Skeletal muscle tissue (tissue), 4 donors: ENCODE data around the gene GNB3. TPM values are rescaled to one million over a fixed set of nuclear protein-coding genes. Genes with fewer than 3 reads are reported as not detected.

Source experiments
- H3K27ac ChIP-seq: one replicate; pipeline ENCODE4 v1.7.0; 2013; ENCODE audit warnings: mild to moderate bottlenecking, low read depth, low read length, inconsistent platforms
- H3K27me3 ChIP-seq, 3 donors: one replicate each; pipeline ENCODE4 v1.7.0; 2013; ENCODE audit warnings: low read length in 3 of 3; ENCODE audit not compliant: control insufficient read depth in 3 of 3, insufficient read depth in 3 of 3
- H3K36me3 ChIP-seq, 3 donors: one replicate each; pipeline ENCODE4 v1.7.0; 2013; ENCODE audit warnings: low read length in 3 of 3; ENCODE audit not compliant: control insufficient read depth in 3 of 3, insufficient read depth in 3 of 3
- H3K4me1 ChIP-seq, 3 donors: one replicate each; pipeline ENCODE4 v1.7.0; 2013; ENCODE audit warnings: low read length in 3 of 3, mild to moderate bottlenecking in 3 of 3; ENCODE audit not compliant: control insufficient read depth in 3 of 3, insufficient read depth in 3 of 3
- H3K4me3 ChIP-seq, 3 donors: one replicate each; pipeline ENCODE4 v1.7.0; 2013; ENCODE audit warnings: low read length in 3 of 3
- H3K9ac ChIP-seq, 3 donors: one replicate each; pipeline ENCODE4 v1.7.0; 2013; ENCODE audit warnings: low read length in 3 of 3, mild to moderate bottlenecking in 3 of 3, moderate library complexity in 2 of 3, low read depth in 1 of 3
- H3K9me3 ChIP-seq, 3 donors: one replicate each; pipeline ENCODE4 v1.7.0; 2013; ENCODE audit warnings: low read length in 3 of 3; ENCODE audit not compliant: control insufficient read depth in 3 of 3
- total RNA-seq: library from RNA; depleted of rRNA; stranded (reverse); fragments of >200 nt; gene quantifications from one replicate; pipeline ENCODE4 v1.2.3, GENCODE V29; 2014
- donor health status: Osteomylitis.

GNB3 gene
- total RNA-seq, 1 donor from 2014 or later, result 3.7 TPM

- Histone ChIP-seq H3K27ac (no peak overlapping the region), H3K36me3 (peaks cover 0 to 6% (median 2%) of the 10 kb centered on the region in 3 donors)
Observed at GRCh38 chr12:6836851-6837250, 3.9 kb upstream of the GNB3 start.

GRCh38 chr12:6837370-6838060, 3.2 kb upstream of the GNB3 start:
- peaks cover 0 to 6% (median 2%) of the 10 kb centered on the region in 3 donors for H3K36me3 ChIP-seq
- H3K4me3 ChIP-seq, result no peak overlapping the region
- no peaks in the 10 kb centered on the region for H3K9me3 ChIP-seq
- H3K4me1 ChIP-seq, result peaks cover 0 to 5% (median 4%) of the 10 kb centered on the region in 3 donors
- H3K27ac ChIP-seq, result no peak overlapping the region
- no peak overlapping the region for H3K9ac ChIP-seq
- H3K27me3 ChIP-seq, result no peaks in the 10 kb centered on the region

More at GRCh38 chr12:6836851-6837250, 3.9 kb upstream of the GNB3 start:
- no peak overlapping the region for H3K9ac ChIP-seq
- H3K4me1 ChIP-seq, result peaks cover 0 to 5% (median 4%) of the 10 kb centered on the region in 3 donors
- H3K9me3 ChIP-seq, result no peaks in the 10 kb centered on the region
- no peak overlapping the region for H3K4me3 ChIP-seq
- no peaks in the 10 kb centered on the region for H3K27me3 ChIP-seq

- peaks cover 0 to 5% (median under 1%) of the 10 kb centered on the region in 3 donors for H3K4me1 ChIP-seq
- H3K36me3 ChIP-seq, result peaks cover 0 to 5% (median 3%) of the 10 kb centered on the region in 3 donors
- no peak overlapping the region for H3K4me3 ChIP-seq
- H3K27me3 ChIP-seq, result no peaks in the 10 kb centered on the region
- no peaks in the 10 kb centered on the region for H3K9me3 ChIP-seq
- H3K27ac ChIP-seq, result no peak overlapping the region
- no peak overlapping the region for H3K9ac ChIP-seq
Observed at GRCh38 chr12:6838854-6839253, 1.9 kb upstream of the GNB3 start.

- peaks cover 0 to 5% (median 0%) of the 10 kb centered on the region in 3 donors for H3K4me1 ChIP-seq
- H3K4me3 ChIP-seq, result no peak overlapping the region
- H3K9me3 ChIP-seq, result no peaks in the 10 kb centered on the region
- H3K9ac ChIP-seq, result no peak overlapping the region
- H3K27ac ChIP-seq, result no peak overlapping the region
- H3K36me3 ChIP-seq, result peaks cover 0 to 5% (median 3%) of the 10 kb centered on the region in 3 donors
- no peaks in the 10 kb centered on the region for H3K27me3 ChIP-seq
Observed at GRCh38 chr12:6839482-6840201, 1.1 kb upstream of the GNB3 start.

GRCh38 chr12:6840330-6840729, 395 bp upstream of the GNB3 start:
- no peaks in the 10 kb centered on the region for H3K27me3 ChIP-seq
- H3K27ac ChIP-seq, result no peak overlapping the region
- no peak overlapping the region for H3K4me3 ChIP-seq
- H3K36me3 ChIP-seq, result peaks cover 0 to 8% (median 5%) of the 10 kb centered on the region in 3 donors
- H3K4me1 ChIP-seq, result peaks cover 0 to 5% (median 0%) of the 10 kb centered on the region in 3 donors
- no peak overlapping the region for H3K9ac ChIP-seq
- no peaks in the 10 kb centered on the region for H3K9me3 ChIP-seq

GRCh38 chr12:6842075-6842474, 1.4 kb downstream of the GNB3 start:
- no peaks in the 10 kb centered on the region for H3K27me3 ChIP-seq
- H3K4me3 ChIP-seq, result no peak overlapping the region
- H3K4me1 ChIP-seq, result peaks cover 0 to 5% (median 0%) of the 10 kb centered on the region in 3 donors
- H3K36me3 ChIP-seq, result peaks cover 0 to 11% (median 8%) of the 10 kb centered on the region in 3 donors
- H3K27ac ChIP-seq, result no peak overlapping the region
- no peaks in the 10 kb centered on the region for H3K9me3 ChIP-seq
- H3K9ac ChIP-seq, result no peak overlapping the region

- Histone ChIP-seq H3K27me3 (no peaks in the 10 kb centered on the region), H3K4me3 (no peak overlapping the region), H3K27ac (no peak overlapping the region), H3K36me3 (peaks cover 0 to 11% (median 5%) of the 10 kb centered on the region in 3 donors), H3K4me1 (peaks cover 0 to 5% (median 0%) of the 10 kb centered on the region in 3 donors), H3K9me3 (no peaks in the 10 kb centered on the region), H3K9ac (no peak overlapping the region)
Observed at GRCh38 chr12:6843118-6843902, 2.6 kb downstream of the GNB3 start.

- Histone ChIP-seq H3K4me3 (no peak overlapping the region), H3K9ac (no peak overlapping the region), H3K9me3 (no peaks in the 10 kb centered on the region), H3K27me3 (no peaks in the 10 kb centered on the region), H3K27ac (no peak overlapping the region), H3K4me1 (peaks cover 0 to 5% (median 0%) of the 10 kb centered on the region in 3 donors), H3K36me3 (peaks cover 0 to 9% (median 5%) of the 10 kb centered on the region in 3 donors)
Observed at GRCh38 chr12:6845395-6845794, 4.7 kb downstream of the GNB3 start.

GRCh38 chr12:6846316-6846869, 5.7 kb downstream of the GNB3 start:
- H3K27me3 ChIP-seq, result no peaks in the 10 kb centered on the region

More at GRCh38 chr12:6846316-6846869, 5.7 kb downstream of the GNB3 start:
- Histone ChIP-seq H3K9me3 (no peaks in the 10 kb centered on the region), H3K9ac (no peak overlapping the region), H3K36me3 (peaks cover 0 to 9% (median 5%) of the 10 kb centered on the region in 3 donors), H3K4me1 (peaks cover 7 to 8% (median 7%) of the 10 kb centered on the region in 3 donors), H3K27ac (no peak overlapping the region), H3K4me3 (no peak overlapping the region)
